Measurements from ENCODE around the gene ACAT2.

DNA sequence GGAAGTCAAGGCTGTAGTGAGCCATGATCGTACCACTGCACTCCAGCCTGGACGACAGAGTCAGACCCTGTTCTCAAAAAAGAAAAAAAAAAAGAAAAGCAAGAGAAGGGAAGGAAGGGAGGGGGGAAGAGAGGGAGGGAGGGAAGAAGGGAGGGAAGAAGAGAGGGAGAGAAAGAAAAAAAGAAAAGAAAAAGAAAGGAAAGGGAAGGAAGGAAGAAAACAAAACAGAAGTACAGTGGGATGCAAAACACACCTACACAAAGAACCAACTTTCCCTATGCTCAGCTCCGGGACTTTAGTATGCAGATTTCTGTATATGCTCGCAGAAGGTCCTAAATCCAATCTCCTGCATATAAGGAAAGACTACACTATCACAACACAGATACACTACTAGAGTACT is 37.1 kb upstream of the ACAT2 start:
- no peak for TF ChIP-seq POLR2A (IDR thresholded peaks at IDR 0.05)
- TF ChIP-seq, protein P1, sequence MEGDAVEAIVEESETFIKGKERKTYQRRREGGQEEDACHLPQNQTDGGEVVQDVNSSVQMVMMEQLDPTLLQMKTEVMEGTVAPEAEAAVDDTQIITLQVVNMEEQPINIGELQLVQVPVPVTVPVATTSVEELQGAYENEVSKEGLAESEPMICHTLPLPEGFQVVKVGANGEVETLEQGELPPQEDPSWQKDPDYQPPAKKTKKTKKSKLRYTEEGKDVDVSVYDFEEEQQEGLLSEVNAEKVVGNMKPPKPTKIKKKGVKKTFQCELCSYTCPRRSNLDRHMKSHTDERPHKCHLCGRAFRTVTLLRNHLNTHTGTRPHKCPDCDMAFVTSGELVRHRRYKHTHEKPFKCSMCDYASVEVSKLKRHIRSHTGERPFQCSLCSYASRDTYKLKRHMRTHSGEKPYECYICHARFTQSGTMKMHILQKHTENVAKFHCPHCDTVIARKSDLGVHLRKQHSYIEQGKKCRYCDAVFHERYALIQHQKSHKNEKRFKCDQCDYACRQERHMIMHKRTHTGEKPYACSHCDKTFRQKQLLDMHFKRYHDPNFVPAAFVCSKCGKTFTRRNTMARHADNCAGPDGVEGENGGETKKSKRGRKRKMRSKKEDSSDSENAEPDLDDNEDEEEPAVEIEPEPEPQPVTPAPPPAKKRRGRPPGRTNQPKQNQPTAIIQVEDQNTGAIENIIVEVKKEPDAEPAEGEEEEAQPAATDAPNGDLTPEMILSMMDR (IDR thresholded peaks at IDR 0.05), result no peak
